GM21825 (cell line): ENCODE results near the gene RASD1.

Experiments used
- ATAC-seq: cut with Tn5 transposase; IDR thresholded peaks from one replicate; pipeline ENCODE4 v1.9.1; 2021; ENCODE audit warnings: mild to moderate bottlenecking, moderate library complexity; ENCODE audit not compliant: unreplicated experiment

Gene RASD1

DNA sequence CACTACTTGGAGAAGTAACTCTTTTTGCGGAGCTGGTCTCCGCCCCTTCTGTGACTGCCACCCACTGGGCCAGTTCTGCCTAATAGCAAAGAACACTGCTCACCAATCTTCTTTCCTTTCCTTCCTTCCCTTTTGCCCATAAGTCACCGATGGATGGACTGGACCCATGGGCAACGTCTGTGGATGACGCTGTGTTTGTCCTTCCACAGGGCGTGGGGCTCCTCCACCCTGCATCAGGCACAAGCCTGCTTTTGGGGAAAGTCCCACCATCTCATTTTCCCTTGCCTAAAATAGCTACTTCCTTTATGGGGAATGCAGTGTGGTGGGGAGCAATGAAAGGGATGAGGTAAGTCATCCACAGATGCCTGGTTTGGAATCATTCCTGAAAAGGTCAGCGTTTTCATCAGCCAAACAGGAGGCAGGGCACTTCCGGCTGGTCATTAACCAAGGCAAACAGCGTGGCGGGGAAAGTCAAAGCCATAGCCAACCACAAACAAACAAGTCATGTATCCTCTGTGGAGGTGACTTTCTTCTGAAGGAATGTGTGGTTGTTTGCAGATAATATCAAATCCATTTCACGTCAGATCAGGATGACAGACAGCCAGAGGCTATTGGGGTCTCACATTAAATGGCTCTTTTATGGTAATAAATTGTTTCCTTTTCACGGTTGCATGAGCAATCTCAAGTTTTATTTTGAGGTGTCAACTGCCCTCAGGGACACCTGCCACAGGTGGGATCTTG is 50.1 kb downstream of the RASD1 start:
- ATAC-seq: no peak

DNA sequence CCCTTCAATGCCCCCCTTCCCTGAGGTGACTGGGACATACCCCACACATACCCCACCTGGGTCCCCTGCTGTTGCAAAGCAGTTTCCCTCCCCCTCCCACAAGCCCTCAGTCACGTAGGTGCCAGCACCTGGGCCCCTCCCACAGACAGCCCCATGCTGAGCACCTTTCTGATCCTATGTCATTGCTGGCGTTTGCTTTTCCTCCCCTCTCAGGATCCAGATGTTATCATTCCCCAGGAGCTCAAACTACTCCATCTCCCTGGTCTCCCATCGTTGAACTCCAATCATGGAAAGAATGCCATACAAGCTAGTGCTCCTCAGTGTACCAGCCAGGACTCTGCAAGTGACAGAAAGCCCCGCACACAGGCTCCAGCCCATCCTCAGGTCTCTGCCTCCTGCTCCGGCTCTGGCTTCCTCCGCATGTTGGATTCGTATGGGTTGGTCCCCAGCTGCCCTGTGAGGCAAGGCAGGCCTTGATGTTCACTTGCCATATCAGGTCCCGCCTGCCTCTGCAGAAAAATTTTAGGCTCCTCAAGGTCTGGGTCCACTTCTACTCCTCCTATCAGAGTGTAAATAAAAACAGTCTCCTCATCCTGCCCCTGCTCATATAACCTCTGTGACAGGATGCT is 50.8 kb downstream of the RASD1 start:
- no peak for ATAC-seq
